K562 (cell line): Measurements from ENCODE around the gene PHF24. TPM values are rescaled to one million over a fixed set of nuclear protein-coding genes. Genes with fewer than 3 reads are reported as not detected.
A peak's percentile ranks its signal among the peaks of the same experiment; 100 is the strongest.

Source experiments
- ARID3A ChIP-seq: IDR thresholded peaks from 2 replicates; pipeline ENCODE4 v1.6.1; 2012; ENCODE audit warnings: low read depth, low read length, improper control_type of control experiment, borderline replicate concordance
- FOXK2 ChIP-seq, 2 experiments: fragments of 450-650 bp; IDR thresholded peaks in 1 of 2; conservative IDR thresholded peaks in 1 of 2; 2 replicates each; pipeline ENCODE4 v1.6.1; 2016; ENCODE audit warnings: low read depth in 2 of 2, mild to moderate bottlenecking in 1 of 2
- KAT7 ChIP-seq: sonication (generic); formaldehyde crosslinking; IDR thresholded peaks from 2 replicates; pipeline ENCODE4 v1.8.0; 2022; ENCODE audit warnings: missing genetic modification reagents, mild to moderate bottlenecking, borderline replicate concordance
- KLF1 ChIP-seq: fragments of 450-650 bp; IDR thresholded peaks from 2 replicates; pipeline ENCODE4 v1.6.1; 2016; ENCODE audit warnings: missing genetic modification characterization, missing compliant biosample characterization
- MAFK ChIP-seq: IDR thresholded peaks from 2 replicates; pipeline ENCODE4 v1.6.1; 2011; ENCODE audit warnings: low read length, improper control_type of control experiment
- RBM34 ChIP-seq: fragments of 200-400 bp; formaldehyde crosslinking; IDR thresholded peaks from 2 replicates; pipeline ENCODE4 v1.6.1; 2018; ENCODE audit warnings: low read length, borderline replicate concordance; ENCODE audit not compliant: insufficient read depth
- TSHZ1 ChIP-seq: fragments of 250-450 bp; sonication (Bioruptor Pico); IDR thresholded peaks from 2 replicates; pipeline ENCODE4 v1.4.0; 2020; ENCODE audit warnings: mild to moderate bottlenecking, moderate library complexity
- ZFP1 ChIP-seq: fragments of 450-650 bp; formaldehyde crosslinking; IDR thresholded peaks from 2 replicates; pipeline ENCODE4 v1.4.0; 2020; ENCODE audit warnings: mild to moderate bottlenecking, mixed read lengths
- ZNF263 ChIP-seq: sonication (generic); formaldehyde crosslinking; IDR thresholded peaks from 2 replicates; pipeline ENCODE4 v1.8.0; 2022; ENCODE audit warnings: mild to moderate bottlenecking, missing genetic modification reagents, borderline replicate concordance
- polyA plus RNA-seq, 8 experiments: library from polyadenylated mRNA; depleted of rRNA in 4 of 8; stranded (reverse) in 5 of 8; unstranded in 3 of 8; fragments of >200 nt; fragmentation: Nextera tagmentation in 2 of 8; fragmentation: Illumina TruSeq in 1 of 8; extraction: Ambion mirVana in 2 of 8; extraction: Trizol in 1 of 8; gene quantifications; 2 replicates each; pipeline versions ENCODE4 v1.2.1 to v1.2.3, GENCODE V29; 2011 to 2014; ENCODE audit warnings: inconsistent platforms in 1 of 8, missing spikeins in 1 of 8
- total RNA-seq, 7 experiments: library from RNA; depleted of rRNA in 6 of 7; stranded (reverse); fragments of >200 nt in 6 of 7; fragmentation: Illumina TruSeq in 2 of 7; extraction: Trizol in 2 of 7; gene quantifications; 2 replicates each; pipeline versions ENCODE4 v1.2.1 to v1.2.3, GENCODE V29; 2011 to 2021; ENCODE audit warnings: low replicate concordance in 1 of 7
- TF ChIP-seq, protein P1 (sequence below): fragments of 250-450 bp; sonication (Bioruptor Pico); IDR thresholded peaks from 2 replicates; pipeline ENCODE4 v1.8.0; 2022; ENCODE audit warnings: moderate library complexity, mild to moderate bottlenecking, inconsistent platforms
- TF ChIP-seq, protein P2 (sequence below), 2 experiments: fragments of 450-650 bp; formaldehyde crosslinking in 1 of 2; IDR thresholded peaks; 2 replicates each; pipeline versions ENCODE4 v1.4.0 to v1.6.1; 2014 to 2020; ENCODE audit warnings: mild to moderate bottlenecking in 2 of 2, borderline replicate concordance in 1 of 2, low read depth in 1 of 2

PHF24 gene
- total and polyA plus RNA-seq, 9 of the 15 experiments (the other 6 are each of a cell fraction or from before 2014, with no cell fraction given) = 0.01 TPM; not detected in 7

DNA sequence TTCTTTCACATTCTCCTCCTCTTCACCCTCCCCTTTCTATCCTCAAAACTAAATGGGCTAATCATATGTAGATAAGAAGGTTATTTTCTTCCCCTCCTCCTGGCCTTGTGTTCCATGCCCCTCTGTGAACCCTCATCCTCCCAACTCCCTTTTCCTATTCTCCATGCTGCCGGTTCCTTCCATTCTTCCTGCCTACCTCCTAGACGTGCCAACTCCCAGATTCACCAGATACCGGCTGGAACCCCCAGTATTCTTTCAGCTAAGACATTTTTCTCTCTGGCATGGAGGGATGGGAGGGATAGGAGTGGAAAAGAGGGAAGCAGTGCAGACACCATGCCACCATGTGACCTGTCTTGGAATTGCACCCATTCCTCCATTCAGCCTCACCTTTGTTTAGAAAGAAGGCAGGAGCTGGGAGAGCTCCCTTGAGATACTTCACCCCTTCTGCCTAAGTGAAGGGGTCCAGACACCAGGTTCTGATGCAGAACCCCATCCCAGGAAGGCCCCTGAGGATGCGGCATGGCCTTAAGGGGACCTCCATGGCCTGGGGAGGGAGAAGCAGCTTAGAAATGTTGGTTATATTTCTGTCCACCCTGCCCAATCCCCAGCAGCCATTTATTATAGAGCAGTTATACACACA lies 36.3 kb downstream of the PHF24 start (continued):
- no peak for TF ChIP-seq KLF1 (tag)
- no peak for TF ChIP-seq MAFK
- TF ChIP-seq ZFP1 (CRISPR knock-in tag) = no peak
- TF ChIP-seq ZNF263 = no peak
- TF ChIP-seq, protein P1, sequence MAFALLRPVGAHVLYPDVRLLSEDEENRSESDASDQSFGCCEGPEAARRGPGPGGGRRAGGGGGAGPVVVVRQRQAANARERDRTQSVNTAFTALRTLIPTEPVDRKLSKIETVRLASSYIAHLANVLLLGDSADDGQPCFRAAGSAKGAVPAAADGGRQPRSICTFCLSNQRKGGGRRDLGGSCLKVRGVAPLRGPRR = no peak
- TF ChIP-seq TSHZ1 (CRISPR knock-in tag) = no peak
- no peak for TF ChIP-seq ARID3A
- no peak for TF ChIP-seq KAT7
- no peak for TF ChIP-seq RBM34
- no peak for TF ChIP-seq FOXK2 (conservative IDR thresholded peaks at IDR 0.05 in 1 of 2, IDR thresholded peaks at IDR 0.05 in 1 of 2; ENCODE audit: low read depth in 2 of 2)
- TF ChIP-seq, protein P2, sequence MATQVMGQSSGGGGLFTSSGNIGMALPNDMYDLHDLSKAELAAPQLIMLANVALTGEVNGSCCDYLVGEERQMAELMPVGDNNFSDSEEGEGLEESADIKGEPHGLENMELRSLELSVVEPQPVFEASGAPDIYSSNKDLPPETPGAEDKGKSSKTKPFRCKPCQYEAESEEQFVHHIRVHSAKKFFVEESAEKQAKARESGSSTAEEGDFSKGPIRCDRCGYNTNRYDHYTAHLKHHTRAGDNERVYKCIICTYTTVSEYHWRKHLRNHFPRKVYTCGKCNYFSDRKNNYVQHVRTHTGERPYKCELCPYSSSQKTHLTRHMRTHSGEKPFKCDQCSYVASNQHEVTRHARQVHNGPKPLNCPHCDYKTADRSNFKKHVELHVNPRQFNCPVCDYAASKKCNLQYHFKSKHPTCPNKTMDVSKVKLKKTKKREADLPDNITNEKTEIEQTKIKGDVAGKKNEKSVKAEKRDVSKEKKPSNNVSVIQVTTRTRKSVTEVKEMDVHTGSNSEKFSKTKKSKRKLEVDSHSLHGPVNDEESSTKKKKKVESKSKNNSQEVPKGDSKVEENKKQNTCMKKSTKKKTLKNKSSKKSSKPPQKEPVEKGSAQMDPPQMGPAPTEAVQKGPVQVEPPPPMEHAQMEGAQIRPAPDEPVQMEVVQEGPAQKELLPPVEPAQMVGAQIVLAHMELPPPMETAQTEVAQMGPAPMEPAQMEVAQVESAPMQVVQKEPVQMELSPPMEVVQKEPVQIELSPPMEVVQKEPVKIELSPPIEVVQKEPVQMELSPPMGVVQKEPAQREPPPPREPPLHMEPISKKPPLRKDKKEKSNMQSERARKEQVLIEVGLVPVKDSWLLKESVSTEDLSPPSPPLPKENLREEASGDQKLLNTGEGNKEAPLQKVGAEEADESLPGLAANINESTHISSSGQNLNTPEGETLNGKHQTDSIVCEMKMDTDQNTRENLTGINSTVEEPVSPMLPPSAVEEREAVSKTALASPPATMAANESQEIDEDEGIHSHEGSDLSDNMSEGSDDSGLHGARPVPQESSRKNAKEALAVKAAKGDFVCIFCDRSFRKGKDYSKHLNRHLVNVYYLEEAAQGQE (IDR thresholded peaks at IDR 0.05; ENCODE audit: borderline replicate concordance) = peak; percentile 36
- TF ChIP-seq, protein P2 (CRISPR knock-in tag; IDR thresholded peaks at IDR 0.05; ENCODE audit: low read depth) = no peak
